ENCODE data around the gene FGD2. TPM values are rescaled to one million over a fixed set of nuclear protein-coding genes. Genes with fewer than 3 reads are reported as not detected.

The FGD2 gene
- polyA plus RNA-seq, 2 donors, result 4.1 to 4.3 TPM

GRCh38 chr6:37016995-37017394 lies 11.5 kb downstream of the FGD2 start:
- H3K36me3 ChIP-seq (ENCODE audit: control insufficient read depth in 2 of 2, insufficient read depth in 2 of 2, low read length in 1 of 2), result no peaks in the 10 kb centered on the region
- WGBS, 2 donors, result 82 to 86% methylated on average over 3 of the region's 3 CpGs
- H3K4me3 ChIP-seq (ENCODE audit: low read depth in 1 of 2, low read length in 2 of 2), result no peak overlapping the region
- H3K9me3 ChIP-seq (ENCODE audit: control insufficient read depth in 2 of 2, insufficient read depth in 1 of 2, low read depth in 1 of 2, low read length in 1 of 2), result no peaks in the 10 kb centered on the region
- H3K27ac ChIP-seq (ENCODE audit: low read depth in 2 of 2, low read length in 1 of 2), result no peak overlapping the region
- no peaks in the 10 kb centered on the region for H3K27me3 ChIP-seq (ENCODE audit: control insufficient read depth in 1 of 2, insufficient read depth in 2 of 2, low read length in 2 of 2)
- H3K4me1 ChIP-seq (ENCODE audit: control insufficient read depth in 2 of 2, insufficient read depth in 2 of 2, low read length in 1 of 2), result peaks cover 0 to 7% of the 10 kb centered on the region in 2 donors

DNA sequence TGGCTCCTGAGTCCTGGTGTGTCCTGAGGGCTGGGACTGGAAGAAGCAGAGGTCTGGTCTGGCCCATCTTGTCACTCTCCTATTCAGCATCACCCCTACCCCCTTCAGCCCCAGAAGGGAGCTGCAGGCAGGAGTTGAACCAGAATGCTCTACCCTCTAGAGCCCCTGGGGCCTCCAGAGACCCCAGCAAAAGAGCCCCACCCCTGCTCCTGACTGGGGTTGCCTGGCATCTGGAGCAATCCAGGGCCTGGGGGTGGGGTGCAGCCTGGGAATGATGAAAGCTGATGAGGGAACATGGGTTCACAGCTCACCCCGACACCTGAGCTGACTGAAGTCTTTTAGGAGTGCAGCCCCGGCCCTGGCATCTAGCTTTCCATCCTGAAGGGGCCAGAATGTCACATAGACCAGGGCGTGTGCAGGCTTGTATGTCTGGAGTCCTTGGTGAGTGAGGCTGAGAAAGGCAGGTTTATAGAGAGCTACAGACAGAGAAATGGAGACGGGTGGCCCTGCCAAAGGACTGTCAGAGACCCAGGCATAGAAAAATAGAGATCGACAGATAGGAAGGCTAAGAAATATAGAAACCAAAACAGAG lies 12.2 kb downstream of the FGD2 start:
- peaks cover 0 to 13% of the 10 kb centered on the region in 2 donors for H3K4me1 ChIP-seq (ENCODE audit: control insufficient read depth in 2 of 2, insufficient read depth in 2 of 2, low read length in 1 of 2)
- no peaks in the 10 kb centered on the region for H3K9me3 ChIP-seq (ENCODE audit: control insufficient read depth in 2 of 2, insufficient read depth in 1 of 2, low read depth in 1 of 2, low read length in 1 of 2)
- H3K4me3 ChIP-seq (ENCODE audit: low read depth in 1 of 2, low read length in 2 of 2), result no peak overlapping the region
- no peaks in the 10 kb centered on the region for H3K36me3 ChIP-seq (ENCODE audit: control insufficient read depth in 2 of 2, insufficient read depth in 2 of 2, low read length in 1 of 2)
- peak overlapping the region in 1 of 2 donors; percentile 22 for H3K27ac ChIP-seq (ENCODE audit: low read depth in 2 of 2, low read length in 1 of 2)
- H3K27me3 ChIP-seq (ENCODE audit: control insufficient read depth in 1 of 2, insufficient read depth in 2 of 2, low read length in 2 of 2), result no peaks in the 10 kb centered on the region
- WGBS, 2 donors, result 41 to 48% methylated on average over 5 of the region's 5 CpGs

DNA sequence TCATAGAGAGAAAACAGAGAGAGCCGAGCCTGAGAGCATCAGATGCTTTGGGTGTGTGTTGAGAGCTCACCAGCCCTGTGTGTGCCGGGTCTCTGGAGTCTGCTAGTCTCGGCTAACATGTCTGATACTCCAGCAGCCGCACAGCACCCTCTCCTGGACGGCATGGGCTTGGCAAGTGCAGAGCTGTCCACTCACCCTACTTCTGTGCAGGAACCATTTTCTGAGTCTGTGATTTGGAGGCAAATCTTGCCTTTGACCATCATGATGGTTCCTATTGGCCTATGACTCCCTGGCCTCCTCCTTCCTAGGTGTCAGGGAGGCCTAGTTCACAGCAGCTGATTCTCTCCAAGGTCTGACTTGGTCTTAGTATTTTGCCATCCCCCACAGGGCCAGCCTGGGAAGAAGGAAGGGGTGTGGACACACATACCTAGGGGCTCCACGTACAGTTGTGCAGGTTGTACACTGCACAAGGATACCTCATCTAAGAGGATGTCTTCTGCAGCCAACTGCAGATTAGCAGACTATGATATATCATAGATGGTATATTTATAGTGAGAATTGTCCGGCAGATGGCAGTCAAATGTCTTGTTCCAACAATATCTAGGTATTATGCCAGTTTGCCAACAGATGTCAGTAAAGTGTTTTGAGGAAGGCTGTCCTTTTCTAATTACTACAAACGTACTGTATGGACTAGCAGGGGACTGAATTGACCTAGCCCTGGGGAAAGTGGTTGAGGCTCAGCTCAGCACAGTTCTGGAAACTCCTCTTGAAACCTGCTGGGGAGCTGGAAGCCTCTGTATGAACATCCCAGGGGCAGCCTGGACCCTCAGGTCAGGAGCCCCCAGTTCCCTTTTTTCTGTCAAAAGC lies 13.0 kb downstream of the FGD2 start:
- H3K36me3 ChIP-seq (ENCODE audit: control insufficient read depth in 2 of 2, insufficient read depth in 2 of 2, low read length in 1 of 2), result no peaks in the 10 kb centered on the region
- no peaks in the 10 kb centered on the region for H3K9me3 ChIP-seq (ENCODE audit: control insufficient read depth in 2 of 2, insufficient read depth in 1 of 2, low read depth in 1 of 2, low read length in 1 of 2)
- whole genome bisulfite sequencing, 2 donors, result 3 to 4% methylated on average over 8 of the region's 8 CpGs
- no peaks in the 10 kb centered on the region for H3K27me3 ChIP-seq (ENCODE audit: control insufficient read depth in 1 of 2, insufficient read depth in 2 of 2, low read length in 2 of 2)
- peaks cover 0 to 16% of the 10 kb centered on the region in 2 donors for H3K4me1 ChIP-seq (ENCODE audit: control insufficient read depth in 2 of 2, insufficient read depth in 2 of 2, low read length in 1 of 2)
- peak overlapping the region in 1 of 2 donors; percentile 60 for H3K27ac ChIP-seq (ENCODE audit: low read depth in 2 of 2, low read length in 1 of 2)
- H3K4me3 ChIP-seq (ENCODE audit: low read depth in 1 of 2, low read length in 2 of 2), result no peak overlapping the region

DNA sequence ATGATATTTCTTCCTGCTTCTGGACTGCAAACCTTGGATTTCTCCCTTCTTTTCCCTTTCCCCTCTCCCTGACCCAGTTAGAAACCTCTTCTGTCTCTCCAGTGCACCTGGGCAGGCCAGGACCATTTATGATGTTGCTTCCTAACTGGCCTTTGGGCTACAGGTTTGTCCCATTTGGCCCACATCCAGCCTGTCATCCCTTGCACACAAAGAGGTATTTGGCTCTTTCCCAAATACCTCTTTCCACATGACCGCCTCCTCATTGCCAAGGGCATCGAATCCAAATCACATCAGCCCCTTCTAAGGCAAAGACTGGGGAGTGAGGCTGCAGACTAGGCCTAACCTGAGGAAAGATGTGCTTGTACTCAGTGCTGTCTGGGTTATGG lies 13.6 kb downstream of the FGD2 start:
- Histone ChIP-seq H3K36me3 (ENCODE audit: control insufficient read depth in 2 of 2, insufficient read depth in 2 of 2, low read length in 1 of 2) (no peaks in the 10 kb centered on the region), H3K27me3 (ENCODE audit: control insufficient read depth in 1 of 2, insufficient read depth in 2 of 2, low read length in 2 of 2) (no peaks in the 10 kb centered on the region), H3K4me1 (ENCODE audit: control insufficient read depth in 2 of 2, insufficient read depth in 2 of 2, low read length in 1 of 2) (peaks cover 0 to 16% of the 10 kb centered on the region in 2 donors), H3K27ac (ENCODE audit: low read depth in 2 of 2, low read length in 1 of 2) (peak overlapping the region in 1 of 2 donors; percentile 52), H3K4me3 (ENCODE audit: low read depth in 1 of 2, low read length in 2 of 2) (no peak overlapping the region), H3K9me3 (ENCODE audit: control insufficient read depth in 2 of 2, insufficient read depth in 1 of 2, low read depth in 1 of 2, low read length in 1 of 2) (no peaks in the 10 kb centered on the region)
- WGBS, 2 donors, result 39 to 45% methylated on average over 2 of the region's 2 CpGs

GRCh38 chr6:37020381-37020780 lies 14.9 kb downstream of the FGD2 start:
- Histone ChIP-seq H3K27ac (ENCODE audit: low read depth in 2 of 2, low read length in 1 of 2) (peak overlapping the region in 1 of 2 donors; percentile 64), H3K4me3 (ENCODE audit: low read depth in 1 of 2, low read length in 2 of 2) (no peak overlapping the region), H3K27me3 (ENCODE audit: control insufficient read depth in 1 of 2, insufficient read depth in 2 of 2, low read length in 2 of 2) (no peaks in the 10 kb centered on the region), H3K36me3 (ENCODE audit: control insufficient read depth in 2 of 2, insufficient read depth in 2 of 2, low read length in 1 of 2) (no peaks in the 10 kb centered on the region), H3K4me1 (ENCODE audit: control insufficient read depth in 2 of 2, insufficient read depth in 2 of 2, low read length in 1 of 2) (peaks cover 0 to 20% of the 10 kb centered on the region in 2 donors), H3K9me3 (ENCODE audit: control insufficient read depth in 2 of 2, insufficient read depth in 1 of 2, low read depth in 1 of 2, low read length in 1 of 2) (no peaks in the 10 kb centered on the region)
- WGBS, 2 donors, result 44 to 46% methylated on average over 12 of the region's 12 CpGs

GRCh38 chr6:37020812-37021211 lies 15.4 kb downstream of the FGD2 start:
- no peaks in the 10 kb centered on the region for H3K9me3 ChIP-seq (ENCODE audit: control insufficient read depth in 2 of 2, insufficient read depth in 1 of 2, low read depth in 1 of 2, low read length in 1 of 2)
- no peaks in the 10 kb centered on the region for H3K27me3 ChIP-seq (ENCODE audit: control insufficient read depth in 1 of 2, insufficient read depth in 2 of 2, low read length in 2 of 2)
- H3K36me3 ChIP-seq (ENCODE audit: control insufficient read depth in 2 of 2, insufficient read depth in 2 of 2, low read length in 1 of 2), result no peaks in the 10 kb centered on the region
- H3K4me1 ChIP-seq (ENCODE audit: control insufficient read depth in 2 of 2, insufficient read depth in 2 of 2, low read length in 1 of 2), result peaks cover 0 to 23% of the 10 kb centered on the region in 2 donors
- 84 to 93% methylated on average over 5 of the region's 5 CpGs for WGBS, 2 donors
- no peak overlapping the region for H3K4me3 ChIP-seq (ENCODE audit: low read depth in 1 of 2, low read length in 2 of 2)
- H3K27ac ChIP-seq (ENCODE audit: low read depth in 2 of 2, low read length in 1 of 2), result peak overlapping the region in 1 of 2 donors; percentile 26

DNA sequence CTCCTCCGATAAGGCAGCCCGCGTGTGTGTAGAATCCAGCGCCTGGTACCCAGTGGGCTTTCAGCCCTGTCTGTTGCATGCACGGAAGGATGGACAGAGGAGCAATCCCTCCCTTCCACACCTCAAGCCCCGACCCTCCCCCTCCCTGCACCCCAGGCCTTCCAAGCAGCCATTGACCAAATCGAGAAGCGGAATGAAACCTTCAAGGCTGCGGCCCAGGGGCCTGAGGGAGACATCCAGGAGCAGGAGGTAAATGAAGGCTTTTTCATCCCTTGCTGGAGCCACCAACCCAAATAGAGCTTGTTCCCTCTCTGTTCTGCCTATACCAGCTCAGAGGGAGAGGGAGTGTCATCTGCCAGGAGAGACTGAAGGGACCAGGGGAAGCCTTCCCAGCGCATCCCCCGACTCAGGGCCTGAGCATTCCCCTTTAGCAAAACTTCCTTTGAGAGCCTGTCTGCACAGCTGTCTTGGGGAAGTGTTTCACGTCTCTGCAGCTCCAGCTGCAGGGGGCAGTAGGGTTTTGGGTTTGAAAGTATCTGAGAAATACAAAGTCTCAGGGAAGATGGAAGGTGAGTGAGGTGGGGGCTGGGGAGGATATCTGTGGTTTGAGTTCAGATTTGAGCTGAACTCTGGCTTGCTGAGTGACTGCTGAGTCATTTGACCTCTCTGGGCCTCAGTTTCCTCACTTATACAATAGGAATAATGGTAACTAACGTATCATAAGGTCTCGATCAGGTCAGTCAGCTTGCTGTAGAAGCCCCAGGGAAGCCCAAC lies 16.1 kb downstream of the FGD2 start:
- Histone ChIP-seq H3K4me3 (ENCODE audit: low read depth in 1 of 2, low read length in 2 of 2) (no peak overlapping the region), H3K27ac (ENCODE audit: low read depth in 2 of 2, low read length in 1 of 2) (peak overlapping the region in 1 of 2 donors; percentile 44), H3K4me1 (ENCODE audit: control insufficient read depth in 2 of 2, insufficient read depth in 2 of 2, low read length in 1 of 2) (peaks cover 0 to 26% of the 10 kb centered on the region in 2 donors), H3K36me3 (ENCODE audit: control insufficient read depth in 2 of 2, insufficient read depth in 2 of 2, low read length in 1 of 2) (no peaks in the 10 kb centered on the region), H3K27me3 (ENCODE audit: control insufficient read depth in 1 of 2, insufficient read depth in 2 of 2, low read length in 2 of 2) (no peaks in the 10 kb centered on the region), H3K9me3 (ENCODE audit: control insufficient read depth in 2 of 2, insufficient read depth in 1 of 2, low read depth in 1 of 2, low read length in 1 of 2) (no peaks in the 10 kb centered on the region)
- WGBS, 2 donors, result 76 to 84% methylated on average over 14 of the region's 14 CpGs

GRCh38 chr6:37022135-37022863 lies 16.8 kb downstream of the FGD2 start:
- Histone ChIP-seq H3K27ac (ENCODE audit: low read depth in 2 of 2, low read length in 1 of 2) (peak overlapping the region; percentile 79 to 90), H3K9me3 (ENCODE audit: control insufficient read depth in 2 of 2, insufficient read depth in 1 of 2, low read depth in 1 of 2, low read length in 1 of 2) (no peaks in the 10 kb centered on the region), H3K4me1 (ENCODE audit: control insufficient read depth in 2 of 2, insufficient read depth in 2 of 2, low read length in 1 of 2) (peaks cover 0 to 31% of the 10 kb centered on the region in 2 donors), H3K4me3 (ENCODE audit: low read depth in 1 of 2, low read length in 2 of 2) (no peak overlapping the region), H3K27me3 (ENCODE audit: control insufficient read depth in 1 of 2, insufficient read depth in 2 of 2, low read length in 2 of 2) (no peaks in the 10 kb centered on the region), H3K36me3 (ENCODE audit: control insufficient read depth in 2 of 2, insufficient read depth in 2 of 2, low read length in 1 of 2) (no peaks in the 10 kb centered on the region)
- whole genome bisulfite sequencing, 2 donors, result 94 to 96% methylated on average over 17 of the region's 17 CpGs
